ENCODE data around the gene PDAP1. TPM values are rescaled to one million over a fixed set of nuclear protein-coding genes. Genes with fewer than 3 reads are reported as not detected.

The PDAP1 gene
- total RNA-seq, 1 donor from 2014 or later: 93.2 TPM

DNA sequence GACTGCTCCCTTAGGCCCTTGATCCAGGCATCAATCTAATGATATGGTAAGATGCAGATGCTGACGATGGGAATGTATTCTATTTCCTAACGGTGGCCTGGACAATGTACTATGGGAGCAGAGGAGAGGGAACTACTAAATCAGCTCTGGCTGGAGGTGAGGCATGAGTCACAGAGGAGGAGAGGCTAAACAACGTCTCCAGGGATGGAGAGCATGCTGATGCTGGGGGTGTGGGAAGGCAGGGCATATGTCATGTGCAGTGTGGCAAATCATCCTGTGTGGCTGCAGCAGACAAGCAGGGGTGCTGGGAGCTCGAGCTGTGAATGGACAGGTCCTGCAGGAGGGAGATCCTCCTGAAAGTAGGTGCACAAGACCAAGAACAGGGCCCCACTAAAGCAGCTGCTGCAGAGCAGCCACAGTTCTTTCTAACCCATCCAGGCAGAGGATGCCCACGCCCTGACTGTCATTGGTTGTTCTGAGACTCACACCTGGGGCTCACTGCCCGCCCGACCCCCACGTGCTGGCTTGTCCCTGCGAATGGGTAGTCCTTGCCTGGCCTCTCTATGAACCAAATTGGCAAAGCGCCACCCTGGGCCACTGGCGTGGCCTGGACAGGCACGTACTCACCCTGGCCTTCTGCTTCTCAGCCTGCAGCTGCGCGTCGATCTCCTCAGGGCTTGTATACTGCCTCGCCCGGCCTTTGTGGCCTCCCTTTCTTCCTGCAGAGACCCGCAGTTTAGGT lies 4.0 kb downstream of the PDAP1 start:
- TF ChIP-seq, protein P1, sequence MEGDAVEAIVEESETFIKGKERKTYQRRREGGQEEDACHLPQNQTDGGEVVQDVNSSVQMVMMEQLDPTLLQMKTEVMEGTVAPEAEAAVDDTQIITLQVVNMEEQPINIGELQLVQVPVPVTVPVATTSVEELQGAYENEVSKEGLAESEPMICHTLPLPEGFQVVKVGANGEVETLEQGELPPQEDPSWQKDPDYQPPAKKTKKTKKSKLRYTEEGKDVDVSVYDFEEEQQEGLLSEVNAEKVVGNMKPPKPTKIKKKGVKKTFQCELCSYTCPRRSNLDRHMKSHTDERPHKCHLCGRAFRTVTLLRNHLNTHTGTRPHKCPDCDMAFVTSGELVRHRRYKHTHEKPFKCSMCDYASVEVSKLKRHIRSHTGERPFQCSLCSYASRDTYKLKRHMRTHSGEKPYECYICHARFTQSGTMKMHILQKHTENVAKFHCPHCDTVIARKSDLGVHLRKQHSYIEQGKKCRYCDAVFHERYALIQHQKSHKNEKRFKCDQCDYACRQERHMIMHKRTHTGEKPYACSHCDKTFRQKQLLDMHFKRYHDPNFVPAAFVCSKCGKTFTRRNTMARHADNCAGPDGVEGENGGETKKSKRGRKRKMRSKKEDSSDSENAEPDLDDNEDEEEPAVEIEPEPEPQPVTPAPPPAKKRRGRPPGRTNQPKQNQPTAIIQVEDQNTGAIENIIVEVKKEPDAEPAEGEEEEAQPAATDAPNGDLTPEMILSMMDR (IDR thresholded peaks at IDR 0.05; ENCODE audit: borderline replicate concordance): no peak
- peaks cover 54% of the 10 kb centered on the region for H3K4me1 ChIP-seq
- peaks cover 56% of the 10 kb centered on the region for H3K36me3 ChIP-seq
- H3K27ac ChIP-seq (replicated peaks): no peak overlapping the region
- intact Hi-C loops (cut with micrococcal nuclease): no loop called here
- no peaks in the 10 kb centered on the region for H3K27me3 ChIP-seq (ENCODE audit: low read depth)
- no peaks in the 10 kb centered on the region for H3K9me3 ChIP-seq (replicated peaks)
- no peak for DNase-seq
- H3K4me3 ChIP-seq: no peak overlapping the region

DNA sequence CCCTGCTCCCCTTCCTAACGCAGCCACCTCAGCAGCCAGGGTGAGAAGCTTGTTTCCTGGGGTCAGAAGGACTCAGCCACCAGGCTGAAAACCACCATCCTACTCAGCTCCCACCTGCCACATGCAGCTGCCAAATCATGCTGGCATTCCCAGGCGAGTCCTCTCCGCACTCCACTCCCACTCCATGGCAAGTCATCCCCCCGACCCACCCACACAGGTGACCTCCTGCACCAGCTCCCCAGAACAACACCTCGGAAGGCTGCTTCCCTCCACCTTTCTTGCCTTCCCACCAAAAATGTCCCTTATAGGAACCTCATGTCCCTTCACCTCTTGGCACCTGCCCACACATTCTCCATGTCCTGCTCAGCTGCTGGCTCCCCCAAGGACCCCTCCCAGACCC lies 4.6 kb downstream of the PDAP1 start:
- Histone ChIP-seq H3K36me3 (peaks cover 62% of the 10 kb centered on the region), H3K9me3 (replicated peaks) (no peaks in the 10 kb centered on the region), H3K4me3 (no peak overlapping the region), H3K27ac (replicated peaks) (no peak overlapping the region), H3K27me3 (ENCODE audit: low read depth) (no peaks in the 10 kb centered on the region), H3K4me1 (peaks cover 53% of the 10 kb centered on the region)
- no peak for DNase-seq
- intact Hi-C loops (cut with micrococcal nuclease): no loop called here
- TF ChIP-seq, protein P1 (IDR thresholded peaks at IDR 0.05; ENCODE audit: borderline replicate concordance): no peak

DNA sequence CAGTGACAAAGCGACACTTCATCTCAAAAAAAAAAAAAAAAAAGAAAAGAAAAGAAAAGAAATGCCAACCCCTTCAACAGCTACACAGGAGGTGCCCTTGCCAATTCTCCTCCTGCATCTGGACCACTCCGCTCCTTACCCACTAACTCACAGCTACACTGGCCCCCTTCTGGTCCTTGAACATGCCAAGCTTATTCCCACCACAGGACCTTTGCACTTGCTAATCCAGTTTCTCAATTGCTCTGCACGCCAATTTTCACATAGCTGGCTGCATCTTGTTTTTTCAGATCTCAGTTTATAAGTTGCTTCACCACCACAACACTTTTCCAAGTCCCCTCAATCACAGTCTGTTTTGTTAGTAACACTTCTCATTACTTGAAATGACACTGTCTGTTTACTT lies 5.5 kb downstream of the PDAP1 start:
- H3K36me3 ChIP-seq: peaks cover 72% of the 10 kb centered on the region
- H3K27ac ChIP-seq (replicated peaks): no peak overlapping the region

DNA sequence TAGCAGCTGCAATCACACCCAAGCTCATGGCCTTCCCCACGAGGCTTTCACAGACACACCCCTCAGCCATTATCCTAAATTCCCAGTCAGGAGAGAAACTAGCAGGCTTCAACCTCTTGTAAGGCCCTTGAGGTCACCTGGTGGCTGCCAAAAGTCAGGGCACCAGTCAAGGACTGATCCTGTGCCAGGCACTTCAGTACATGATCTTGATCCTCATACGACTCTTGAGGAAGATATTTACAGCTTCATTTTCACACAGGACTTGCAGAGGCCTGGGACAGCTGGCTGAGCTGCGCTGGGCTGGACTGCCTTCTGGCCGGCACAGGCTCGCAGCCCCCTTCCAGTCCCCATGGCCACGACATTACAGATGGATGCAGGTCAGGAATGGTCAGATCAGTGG lies 8.8 kb downstream of the PDAP1 start:
- intact Hi-C loops (cut with micrococcal nuclease): no loop called here
- Histone ChIP-seq H3K27ac (replicated peaks) (peak overlapping the region; percentile 9), H3K36me3 (peaks cover 91% of the 10 kb centered on the region), H3K27me3 (ENCODE audit: low read depth) (no peaks in the 10 kb centered on the region), H3K9me3 (replicated peaks) (no peaks in the 10 kb centered on the region), H3K4me3 (no peak overlapping the region), H3K4me1 (peaks cover 23% of the 10 kb centered on the region)
- DNase-seq: no peak
- TF ChIP-seq, protein P1 (IDR thresholded peaks at IDR 0.05; ENCODE audit: borderline replicate concordance): no peak

More for the DNA sequence above, 5.5 kb downstream of the PDAP1 start:
- no peaks in the 10 kb centered on the region for H3K9me3 ChIP-seq (replicated peaks)
- DNase-seq: no peak
- H3K4me1 ChIP-seq: peaks cover 47% of the 10 kb centered on the region
- TF ChIP-seq, protein P1 (IDR thresholded peaks at IDR 0.05; ENCODE audit: borderline replicate concordance): no peak
- H3K4me3 ChIP-seq: no peak overlapping the region
- intact Hi-C loops (cut with micrococcal nuclease): no loop called here
- H3K27me3 ChIP-seq (ENCODE audit: low read depth): no peaks in the 10 kb centered on the region

DNA sequence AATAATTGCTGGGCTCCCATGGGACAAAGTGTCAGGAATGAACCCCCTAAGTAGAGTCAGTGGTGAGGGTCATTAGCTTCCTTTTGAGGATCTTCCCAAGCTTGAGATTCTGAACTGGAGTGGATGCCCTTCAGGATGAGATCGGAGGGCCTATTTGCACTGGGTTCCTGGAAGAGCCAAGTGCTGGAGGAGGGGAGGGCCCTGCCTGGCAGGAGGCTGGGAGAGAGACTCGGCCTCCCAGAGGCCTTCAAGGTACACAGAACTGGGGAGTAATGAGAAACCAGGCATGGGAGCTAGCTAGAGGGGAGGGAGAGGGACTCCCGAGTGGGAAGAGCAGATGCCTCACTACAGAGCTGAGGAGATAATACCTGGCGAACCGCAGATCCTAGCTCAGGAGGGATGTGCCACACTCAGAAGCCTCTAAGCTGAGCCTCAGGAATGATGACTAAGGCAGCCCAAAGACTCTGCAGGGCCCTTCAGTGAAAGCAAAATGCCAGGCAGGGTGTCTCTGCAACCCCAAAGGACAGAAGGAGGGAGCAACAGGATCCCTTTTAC lies 9.4 kb downstream of the PDAP1 start:
- DNase-seq: no peak
- Histone ChIP-seq H3K9me3 (replicated peaks) (no peaks in the 10 kb centered on the region), H3K27me3 (ENCODE audit: low read depth) (no peaks in the 10 kb centered on the region), H3K4me1 (peaks cover 20% of the 10 kb centered on the region), H3K4me3 (no peak overlapping the region), H3K27ac (replicated peaks) (peak overlapping the region; percentile 9), H3K36me3 (peaks cover 90% of the 10 kb centered on the region)
- TF ChIP-seq, protein P1 (IDR thresholded peaks at IDR 0.05; ENCODE audit: borderline replicate concordance): no peak
- intact Hi-C loops (cut with micrococcal nuclease): no loop called here

All from left ventricle myocardium inferior (tissue), 1 donor.